IMR-90 (cell line): ENCODE measurements around the gene KRTAP5-3.

Experiments used
- POLR2A ChIP-seq: IDR thresholded peaks from 2 replicates; pipeline ENCODE4 v1.6.1; 2012; ENCODE audit warnings: mild to moderate bottlenecking, low read depth, low read length
- RAD21 ChIP-seq: IDR thresholded peaks from 2 replicates; pipeline ENCODE4 v1.6.1; 2012; ENCODE audit warnings: low read length, improper control_type of control experiment
- RCOR1 ChIP-seq: IDR thresholded peaks from 2 replicates; pipeline ENCODE4 v1.6.1; 2012; ENCODE audit warnings: mild to moderate bottlenecking, low read length, improper control_type of control experiment; ENCODE audit not compliant: insufficient replicate concordance
- SMC3 ChIP-seq: fragments of 150-350 bp; IDR thresholded peaks from 2 replicates; pipeline ENCODE4 v1.6.1; 2016; ENCODE audit warnings: low read depth, mild to moderate bottlenecking, antibody characterized with exemption, low read length, moderate library complexity
- TF ChIP-seq, protein P1 (sequence below): conservative IDR thresholded peaks from 2 replicates; pipeline ENCODE4 v1.5.1; 2012; ENCODE audit warnings: mild to moderate bottlenecking, low read depth, low read length, improper control_type of control experiment

DNA sequence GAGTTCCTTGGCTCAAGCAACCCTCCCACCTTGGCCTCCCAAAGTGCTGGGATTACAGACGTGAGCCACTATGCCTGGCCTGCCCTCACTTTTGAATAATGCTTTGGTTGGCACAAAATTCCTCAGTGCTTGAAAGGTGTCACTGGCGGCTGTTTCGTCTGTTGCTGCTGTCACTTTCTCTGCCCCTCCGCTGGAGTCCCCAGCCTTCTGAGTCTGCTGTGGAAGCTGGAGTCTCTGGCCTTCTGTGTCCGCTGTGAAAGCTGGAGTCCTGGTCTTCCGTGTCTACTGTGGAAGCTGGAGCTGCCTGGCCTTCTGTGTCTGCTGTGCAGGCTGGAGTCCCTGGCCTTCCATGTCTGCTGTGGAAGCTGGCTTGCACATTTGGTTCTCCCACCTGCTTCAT is 18.3 kb downstream of the KRTAP5-3 start:
- TF ChIP-seq, protein P1, sequence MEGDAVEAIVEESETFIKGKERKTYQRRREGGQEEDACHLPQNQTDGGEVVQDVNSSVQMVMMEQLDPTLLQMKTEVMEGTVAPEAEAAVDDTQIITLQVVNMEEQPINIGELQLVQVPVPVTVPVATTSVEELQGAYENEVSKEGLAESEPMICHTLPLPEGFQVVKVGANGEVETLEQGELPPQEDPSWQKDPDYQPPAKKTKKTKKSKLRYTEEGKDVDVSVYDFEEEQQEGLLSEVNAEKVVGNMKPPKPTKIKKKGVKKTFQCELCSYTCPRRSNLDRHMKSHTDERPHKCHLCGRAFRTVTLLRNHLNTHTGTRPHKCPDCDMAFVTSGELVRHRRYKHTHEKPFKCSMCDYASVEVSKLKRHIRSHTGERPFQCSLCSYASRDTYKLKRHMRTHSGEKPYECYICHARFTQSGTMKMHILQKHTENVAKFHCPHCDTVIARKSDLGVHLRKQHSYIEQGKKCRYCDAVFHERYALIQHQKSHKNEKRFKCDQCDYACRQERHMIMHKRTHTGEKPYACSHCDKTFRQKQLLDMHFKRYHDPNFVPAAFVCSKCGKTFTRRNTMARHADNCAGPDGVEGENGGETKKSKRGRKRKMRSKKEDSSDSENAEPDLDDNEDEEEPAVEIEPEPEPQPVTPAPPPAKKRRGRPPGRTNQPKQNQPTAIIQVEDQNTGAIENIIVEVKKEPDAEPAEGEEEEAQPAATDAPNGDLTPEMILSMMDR, result no peak
- TF ChIP-seq SMC3 (no peak), POLR2A (no peak), RCOR1 (no peak), RAD21 (no peak)
